Measurements from ENCODE around the gene KCNB1. TPM values are rescaled to one million over a fixed set of nuclear protein-coding genes. Genes with fewer than 3 reads are reported as not detected.

Gene KCNB1
- polyA plus RNA-seq, 1 donor from 2014 or later = 3.6 TPM

- no peaks in the 10 kb centered on the region for H3K27me3 ChIP-seq (ENCODE audit: insufficient read depth, low read depth, low read length)
- H3F3A ChIP-seq (ENCODE audit: insufficient read depth, low read length, poor library complexity, severe bottlenecking) = no peaks in the 10 kb centered on the region
- no peaks in the 10 kb centered on the region for H3K9me2 ChIP-seq (ENCODE audit: insufficient read depth, low read length)
- H3K9ac ChIP-seq (ENCODE audit: low read length) = no peak overlapping the region
- no peak overlapping the region for H3K4me3 ChIP-seq (ENCODE audit: low read length)
- H3K4me2 ChIP-seq (ENCODE audit: low read length) = no peak overlapping the region
- TF ChIP-seq SMC3 (conservative IDR thresholded peaks at IDR 0.05; ENCODE audit: poor library complexity) (no peak), EP300 (conservative IDR thresholded peaks at IDR 0.05; ENCODE audit: poor library complexity, severe bottlenecking) (no peak), CTCF (IDR thresholded peaks at IDR 0.05; ENCODE audit: poor library complexity, severe bottlenecking) (no peak), RAD21 (conservative IDR thresholded peaks at IDR 0.05) (no peak), MXI1 (conservative IDR thresholded peaks at IDR 0.05; ENCODE audit: poor library complexity, severe bottlenecking) (no peak), POLR2AphosphoS5 (IDR thresholded peaks at IDR 0.05) (no peak)
- no peaks in the 10 kb centered on the region for H4K20me1 ChIP-seq (ENCODE audit: insufficient read depth)
- H3K79me2 ChIP-seq (replicated peaks; ENCODE audit: insufficient read depth, low read length) = no peaks in the 10 kb centered on the region
- no peak overlapping the region for H2AFZ ChIP-seq (ENCODE audit: low read depth, low read length)
- H3K9me3 ChIP-seq (ENCODE audit: low read length) = no peaks in the 10 kb centered on the region
- no peak overlapping the region for H3K27ac ChIP-seq (ENCODE audit: low read length)
- H3K36me3 ChIP-seq (ENCODE audit: insufficient read depth, low read length) = no peaks in the 10 kb centered on the region
These were observed 138.3 kb downstream of the KCNB1 start for GRCh38 chr20:49344140-49344539.

GRCh38 chr20:49343246-49343645, 139.2 kb downstream of the KCNB1 start:
- no peak overlapping the region for H3K9ac ChIP-seq (ENCODE audit: low read length)
- H3K9me3 ChIP-seq (ENCODE audit: low read length) = no peaks in the 10 kb centered on the region
- no peaks in the 10 kb centered on the region for H3K79me2 ChIP-seq (replicated peaks; ENCODE audit: insufficient read depth, low read length)
- H3K9me2 ChIP-seq (ENCODE audit: insufficient read depth, low read length) = no peaks in the 10 kb centered on the region
- no peak overlapping the region for H3K27ac ChIP-seq (ENCODE audit: low read length)
- no peak overlapping the region for H2AFZ ChIP-seq (ENCODE audit: low read depth, low read length)
- no peaks in the 10 kb centered on the region for H3F3A ChIP-seq (ENCODE audit: insufficient read depth, low read length, poor library complexity, severe bottlenecking)
- no peak for TF ChIP-seq SMC3 (conservative IDR thresholded peaks at IDR 0.05; ENCODE audit: poor library complexity)
- TF ChIP-seq EZH2 (IDR thresholded peaks at IDR 0.05; ENCODE audit: borderline replicate concordance, insufficient read depth, low read length, poor library complexity, severe bottlenecking) = no peak
- TF ChIP-seq CTCF (IDR thresholded peaks at IDR 0.05; ENCODE audit: poor library complexity, severe bottlenecking) = no peak
- TF ChIP-seq EP300 (conservative IDR thresholded peaks at IDR 0.05; ENCODE audit: poor library complexity, severe bottlenecking) = no peak
- no peak for TF ChIP-seq RAD21 (conservative IDR thresholded peaks at IDR 0.05)
- TF ChIP-seq MXI1 (conservative IDR thresholded peaks at IDR 0.05; ENCODE audit: poor library complexity, severe bottlenecking) = no peak
- no peak for TF ChIP-seq REST (IDR thresholded peaks at IDR 0.05; ENCODE audit: borderline replicate concordance)
- no peak for TF ChIP-seq TAF1 (IDR thresholded peaks at IDR 0.05; ENCODE audit: low read depth)
- TF ChIP-seq POLR2AphosphoS5 (IDR thresholded peaks at IDR 0.05) = no peak
- H3K27me3 ChIP-seq (ENCODE audit: insufficient read depth, low read depth, low read length) = no peaks in the 10 kb centered on the region
- H4K20me1 ChIP-seq (ENCODE audit: insufficient read depth) = no peaks in the 10 kb centered on the region
- H3K4me2 ChIP-seq (ENCODE audit: low read length) = no peak overlapping the region
- no peak overlapping the region for H3K4me3 ChIP-seq (ENCODE audit: low read length)
- H3K36me3 ChIP-seq (ENCODE audit: insufficient read depth, low read length) = no peaks in the 10 kb centered on the region
